Measurements from ENCODE around the gene ZNF629.

DNA sequence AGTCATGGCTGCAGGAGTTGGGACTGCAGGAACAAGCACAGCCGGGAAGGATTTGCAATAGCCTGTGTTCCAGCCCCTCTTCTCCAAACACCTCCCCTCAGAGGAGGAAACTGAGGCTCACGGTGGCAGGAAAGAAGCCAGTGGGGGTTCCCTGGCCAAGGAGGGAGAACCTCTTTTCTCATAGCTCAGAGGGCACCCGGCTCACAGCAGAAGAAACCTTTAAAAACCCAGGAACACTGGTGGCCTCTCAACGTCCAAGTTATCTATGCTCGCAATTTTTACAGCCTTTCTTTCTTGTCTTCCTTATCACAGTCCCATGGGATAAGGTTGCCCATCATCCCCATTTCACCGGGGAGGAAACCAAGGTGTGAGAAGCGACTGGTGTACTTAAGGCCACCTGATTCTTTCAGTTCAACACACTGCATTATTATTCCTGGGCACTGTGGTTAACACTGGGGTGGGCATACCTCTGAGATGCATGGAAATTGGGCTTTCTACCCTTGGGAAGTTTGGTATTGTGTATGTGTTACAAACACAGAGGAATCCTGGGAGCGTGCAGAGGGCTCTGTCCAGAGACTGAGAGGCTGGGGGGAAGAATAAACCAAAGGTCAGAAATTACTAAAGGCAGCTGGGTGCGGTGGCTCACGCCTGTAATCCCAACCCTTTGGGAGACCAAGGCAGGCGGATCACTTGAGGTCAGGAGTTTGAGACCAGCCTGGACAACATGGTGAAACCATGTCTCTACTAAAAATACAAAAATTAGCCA, 791 bp upstream of the ZNF629 start:
- TF ChIP-seq ELF1 (IDR thresholded peaks at IDR 0.05), result no peak
- no peak for TF ChIP-seq RXRA (IDR thresholded peaks at IDR 0.05; ENCODE audit: borderline replicate concordance, low read depth)
- TF ChIP-seq, protein P1, sequence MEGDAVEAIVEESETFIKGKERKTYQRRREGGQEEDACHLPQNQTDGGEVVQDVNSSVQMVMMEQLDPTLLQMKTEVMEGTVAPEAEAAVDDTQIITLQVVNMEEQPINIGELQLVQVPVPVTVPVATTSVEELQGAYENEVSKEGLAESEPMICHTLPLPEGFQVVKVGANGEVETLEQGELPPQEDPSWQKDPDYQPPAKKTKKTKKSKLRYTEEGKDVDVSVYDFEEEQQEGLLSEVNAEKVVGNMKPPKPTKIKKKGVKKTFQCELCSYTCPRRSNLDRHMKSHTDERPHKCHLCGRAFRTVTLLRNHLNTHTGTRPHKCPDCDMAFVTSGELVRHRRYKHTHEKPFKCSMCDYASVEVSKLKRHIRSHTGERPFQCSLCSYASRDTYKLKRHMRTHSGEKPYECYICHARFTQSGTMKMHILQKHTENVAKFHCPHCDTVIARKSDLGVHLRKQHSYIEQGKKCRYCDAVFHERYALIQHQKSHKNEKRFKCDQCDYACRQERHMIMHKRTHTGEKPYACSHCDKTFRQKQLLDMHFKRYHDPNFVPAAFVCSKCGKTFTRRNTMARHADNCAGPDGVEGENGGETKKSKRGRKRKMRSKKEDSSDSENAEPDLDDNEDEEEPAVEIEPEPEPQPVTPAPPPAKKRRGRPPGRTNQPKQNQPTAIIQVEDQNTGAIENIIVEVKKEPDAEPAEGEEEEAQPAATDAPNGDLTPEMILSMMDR (IDR thresholded peaks at IDR 0.05), result no peak
- no peak for TF ChIP-seq EP300 (IDR thresholded peaks at IDR 0.05; ENCODE audit: borderline replicate concordance in 1 of 2, low read depth in 1 of 2, low read length in 1 of 2)
- TF ChIP-seq, protein P2, sequence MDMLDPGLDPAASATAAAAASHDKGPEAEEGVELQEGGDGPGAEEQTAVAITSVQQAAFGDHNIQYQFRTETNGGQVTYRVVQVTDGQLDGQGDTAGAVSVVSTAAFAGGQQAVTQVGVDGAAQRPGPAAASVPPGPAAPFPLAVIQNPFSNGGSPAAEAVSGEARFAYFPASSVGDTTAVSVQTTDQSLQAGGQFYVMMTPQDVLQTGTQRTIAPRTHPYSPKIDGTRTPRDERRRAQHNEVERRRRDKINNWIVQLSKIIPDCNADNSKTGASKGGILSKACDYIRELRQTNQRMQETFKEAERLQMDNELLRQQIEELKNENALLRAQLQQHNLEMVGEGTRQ (IDR thresholded peaks at IDR 0.05; ENCODE audit: borderline replicate concordance, low read depth, low read length), result no peak
- no peak for TF ChIP-seq GABPA (IDR thresholded peaks at IDR 0.05; ENCODE audit: low read depth)
- TF ChIP-seq TAF1 (IDR thresholded peaks at IDR 0.05; ENCODE audit: borderline replicate concordance, low read depth, low read length), result no peak
- TF ChIP-seq, protein P3, sequence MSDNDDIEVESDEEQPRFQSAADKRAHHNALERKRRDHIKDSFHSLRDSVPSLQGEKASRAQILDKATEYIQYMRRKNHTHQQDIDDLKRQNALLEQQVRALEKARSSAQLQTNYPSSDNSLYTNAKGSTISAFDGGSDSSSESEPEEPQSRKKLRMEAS (IDR thresholded peaks at IDR 0.05; ENCODE audit: low read depth), result no peak
- no peak for TF ChIP-seq EZH2phosphoT487 (IDR thresholded peaks at IDR 0.05; ENCODE audit: borderline replicate concordance, low read depth)
- TF ChIP-seq, protein P4, sequence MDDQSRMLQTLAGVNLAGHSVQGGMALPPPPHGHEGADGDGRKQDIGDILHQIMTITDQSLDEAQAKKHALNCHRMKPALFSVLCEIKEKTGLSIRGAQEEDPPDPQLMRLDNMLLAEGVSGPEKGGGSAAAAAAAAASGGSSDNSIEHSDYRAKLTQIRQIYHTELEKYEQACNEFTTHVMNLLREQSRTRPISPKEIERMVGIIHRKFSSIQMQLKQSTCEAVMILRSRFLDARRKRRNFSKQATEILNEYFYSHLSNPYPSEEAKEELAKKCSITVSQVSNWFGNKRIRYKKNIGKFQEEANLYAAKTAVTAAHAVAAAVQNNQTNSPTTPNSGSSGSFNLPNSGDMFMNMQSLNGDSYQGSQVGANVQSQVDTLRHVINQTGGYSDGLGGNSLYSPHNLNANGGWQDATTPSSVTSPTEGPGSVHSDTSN (IDR thresholded peaks at IDR 0.05), result no peak
- no peak for TF ChIP-seq POLR2AphosphoS5 (IDR thresholded peaks at IDR 0.05; ENCODE audit: low read depth, low read length)
- TF ChIP-seq NRF1 (IDR thresholded peaks at IDR 0.05; ENCODE audit: low read depth, low read length), result no peak
- TF ChIP-seq RAD21 (IDR thresholded peaks at IDR 0.05; ENCODE audit: low read length), result no peak

Measured in SK-N-SH (cell line).